Measurements from ENCODE around the gene DIAPH3. TPM values are rescaled to one million over a fixed set of nuclear protein-coding genes. Genes with fewer than 3 reads are reported as not detected.

DIAPH3 gene
- total and polyA plus RNA-seq, 2 of the 8 experiments (the other 6 are each of a cell fraction or from before 2014, with no cell fraction given): 8.0 to 30.8 TPM

DNA sequence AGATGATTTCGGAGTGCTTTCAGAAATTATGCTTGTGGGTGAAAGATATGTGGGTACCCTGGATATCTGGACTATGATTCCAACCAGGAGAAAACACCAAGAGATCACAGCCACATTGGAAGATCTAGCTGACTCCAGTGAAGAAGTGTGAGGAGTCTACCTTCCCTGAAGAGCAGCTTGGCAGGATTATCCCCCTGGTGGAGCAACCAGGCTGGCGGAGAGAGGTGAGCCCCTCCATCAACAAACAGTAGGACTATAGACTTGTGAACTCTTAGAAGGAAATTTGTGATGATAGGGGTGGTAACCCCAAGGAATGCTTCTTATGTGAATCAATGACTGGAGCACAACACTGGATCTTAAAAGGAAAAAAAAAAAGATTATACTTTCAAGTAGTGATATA, 47.8 kb upstream of the DIAPH3 start:
- DNase-seq (ENCODE audit: low read depth in 1 of 2, low spot score in 2 of 2): no peak
- CTCF ChIA-PET (ENCODE audit: partially characterized antibody): interaction anchor here (1.0 to 2.2 kb wide), 2 partner anchors 9 to 14 kb away, joined by 3 to 5 read pairs; no protein-coding TSS in a partner anchor
- no peak overlapping the region for H2AFZ ChIP-seq (ENCODE audit: low read length)
- TF ChIP-seq CEBPB (IDR thresholded peaks at IDR 0.05; ENCODE audit: low read depth, low read length) (no peak), MAX (IDR thresholded peaks at IDR 0.05) (no peak), TAF7 (optimal IDR thresholded peaks at IDR 0.05; ENCODE audit: borderline replicate concordance, low read depth, low read length) (no peak), SP4 (IDR thresholded peaks at IDR 0.05; ENCODE audit: low read length) (no peak), USF2 (IDR thresholded peaks at IDR 0.05; ENCODE audit: low read length) (no peak), BRCA1 (IDR thresholded peaks at IDR 0.05; ENCODE audit: low read depth, low read length) (no peak), RAD21 (IDR thresholded peaks at IDR 0.05 in 1 of 2, conservative IDR thresholded peaks at IDR 0.05 in 1 of 2; ENCODE audit: low read depth in 2 of 2, low read length in 2 of 2) (peak; percentile 13 to 42; a peak in 1 of 4 replicates), RXRA (IDR thresholded peaks at IDR 0.05; ENCODE audit: insufficient read depth, low read depth, low read length) (no peak), CTCF (IDR thresholded peaks at IDR 0.05; ENCODE audit: control extremely low read depth in 1 of 3, insufficient read depth in 1 of 3, low read depth in 1 of 3, low read length in 3 of 3) (peak; percentile 16 to 39 (median 30); a peak in 3 of 4 replicates), CTBP2 (IDR thresholded peaks at IDR 0.05; ENCODE audit: borderline replicate concordance, insufficient read depth, insufficient read length, low read length) (no peak)

More for the DNA sequence above, 47.8 kb upstream of the DIAPH3 start:
- Histone ChIP-seq H2BK120ac (replicated peaks; ENCODE audit: low read depth, low read length) (no peak overlapping the region), H3K9me3 (ENCODE audit: insufficient read depth in 2 of 2, low read depth in 1 of 2, low read length in 1 of 2) (no peaks in the 10 kb centered on the region), H3K18ac (ENCODE audit: extremely low read depth, low read length) (no peak overlapping the region), H3K14ac (ENCODE audit: insufficient read length) (no peak overlapping the region), H3K4me3 (ENCODE audit: extremely low read depth in 1 of 4, insufficient read depth in 2 of 4, low read depth in 3 of 4, low read length in 4 of 4) (no peak overlapping the region), H4K5ac (ENCODE audit: insufficient read length, low read depth, low read length) (no peak overlapping the region), H4K20me1 (replicated peaks in 1 of 2; ENCODE audit: control insufficient read depth in 1 of 2, insufficient read depth in 2 of 2, low read length in 2 of 2) (no peaks in the 10 kb centered on the region), H3K27ac (ENCODE audit: low read depth, low read length) (no peak overlapping the region), H3K9ac (replicated peaks in 1 of 4; ENCODE audit: extremely low read depth in 1 of 4, low read depth in 3 of 4, low read length in 3 of 4) (no peak overlapping the region), H3K79me2 (ENCODE audit: control insufficient read depth in 1 of 2, insufficient read depth in 2 of 2, low read length in 2 of 2) (no peaks in the 10 kb centered on the region), H4K91ac (replicated peaks; ENCODE audit: insufficient read length, low read length) (no peak overlapping the region), H2AK5ac (ENCODE audit: low read depth, low read length) (no peak overlapping the region), H3K23me2 (ENCODE audit: low read depth, low read length) (no peaks in the 10 kb centered on the region), H2BK12ac (ENCODE audit: low read depth, low read length) (no peak overlapping the region), H3K4ac (replicated peaks; ENCODE audit: insufficient read length, low read depth, low read length) (no peak overlapping the region), H2BK15ac (ENCODE audit: low read length) (no peak overlapping the region), H3K36me3 (ENCODE audit: control insufficient read depth in 2 of 4, insufficient read depth in 4 of 4, low read length in 3 of 4) (no peaks in the 10 kb centered on the region), H3K79me1 (ENCODE audit: low read depth, low read length) (no peaks in the 10 kb centered on the region), H3K56ac (replicated peaks; ENCODE audit: insufficient read length, low read depth, low read length) (no peak overlapping the region), H3K4me2 (ENCODE audit: insufficient read depth in 1 of 2, low read depth in 2 of 2, low read length in 2 of 2) (no peak overlapping the region), H2BK5ac (ENCODE audit: low read depth, low read length) (no peak overlapping the region), H2BK20ac (ENCODE audit: low read length) (no peak overlapping the region), H3K23ac (ENCODE audit: insufficient read length) (no peak overlapping the region), H3K4me1 (replicated peaks in 1 of 4; ENCODE audit: control insufficient read depth in 3 of 4, insufficient read depth in 4 of 4, low read length in 3 of 4) (no peaks in the 10 kb centered on the region), H3K27me3 (replicated peaks in 1 of 4; ENCODE audit: control insufficient read depth in 3 of 4, extremely low read depth in 1 of 4, insufficient read depth in 3 of 4, low read length in 3 of 4) (no peaks in the 10 kb centered on the region), H4K8ac (ENCODE audit: extremely low read depth, insufficient read depth, low read length) (no peak overlapping the region)
- no peak for FAIRE-seq
- WGBS, 2 experiments (ENCODE audit: extremely low coverage in 1 of 2, insufficient coverage in 1 of 2, insufficient read length in 1 of 2, insufficient replicate concordance in 2 of 2, low coverage in 1 of 2, low lambda C conversion rate in 2 of 2, missing lambda C conversion rate in 1 of 2): 70% methylated on average over 2 of the region's 2 CpGs; no CpG with 5 or more reads in 1 of the 2 experiments
- POLR2A ChIA-PET (ENCODE audit: partially characterized antibody): no interaction called here

Measured in H1 (cell line).